Choroid plexus epithelial cell (primary cell): Measurements from ENCODE around the gene FLNA.

Experiments used
- DNase-seq: peaks from one replicate; pipeline ENCODE4 v3.0.0-alpha.2; 2010; ENCODE audit warnings: low read depth
- H3K4me3 ChIP-seq: 2 replicates; pipeline ENCODE4 v1.5.1; 2011; ENCODE audit warnings: low read depth, mild to moderate bottlenecking, control low read depth, low read length, moderate library complexity
- TF ChIP-seq, protein P1 (sequence below): conservative IDR thresholded peaks from 2 replicates; pipeline ENCODE4 v1.5.1; 2011; ENCODE audit warnings: low read depth, mild to moderate bottlenecking, control low read depth, inconsistent platforms, low read length, moderate library complexity

The FLNA gene

DNA sequence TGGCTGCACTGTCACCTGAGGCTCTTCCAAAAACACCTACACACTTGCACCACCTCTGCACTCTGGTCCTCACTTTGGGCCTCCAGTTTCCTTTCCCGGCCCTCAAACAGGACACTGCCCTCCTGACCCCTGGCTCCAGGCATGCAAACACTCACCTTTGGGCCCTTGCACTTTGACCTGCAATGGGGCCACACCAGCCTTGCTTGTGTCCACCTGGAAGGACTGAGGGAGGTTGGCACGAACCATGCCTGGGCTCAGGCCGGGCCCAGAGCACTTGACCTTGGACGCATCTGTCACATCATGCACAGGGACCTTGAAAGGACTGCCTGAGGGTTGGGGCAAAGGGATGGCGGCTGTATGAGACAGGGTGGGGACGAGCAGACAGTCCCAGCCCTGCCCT is 15.6 kb downstream of the FLNA start:
- TF ChIP-seq, protein P1, sequence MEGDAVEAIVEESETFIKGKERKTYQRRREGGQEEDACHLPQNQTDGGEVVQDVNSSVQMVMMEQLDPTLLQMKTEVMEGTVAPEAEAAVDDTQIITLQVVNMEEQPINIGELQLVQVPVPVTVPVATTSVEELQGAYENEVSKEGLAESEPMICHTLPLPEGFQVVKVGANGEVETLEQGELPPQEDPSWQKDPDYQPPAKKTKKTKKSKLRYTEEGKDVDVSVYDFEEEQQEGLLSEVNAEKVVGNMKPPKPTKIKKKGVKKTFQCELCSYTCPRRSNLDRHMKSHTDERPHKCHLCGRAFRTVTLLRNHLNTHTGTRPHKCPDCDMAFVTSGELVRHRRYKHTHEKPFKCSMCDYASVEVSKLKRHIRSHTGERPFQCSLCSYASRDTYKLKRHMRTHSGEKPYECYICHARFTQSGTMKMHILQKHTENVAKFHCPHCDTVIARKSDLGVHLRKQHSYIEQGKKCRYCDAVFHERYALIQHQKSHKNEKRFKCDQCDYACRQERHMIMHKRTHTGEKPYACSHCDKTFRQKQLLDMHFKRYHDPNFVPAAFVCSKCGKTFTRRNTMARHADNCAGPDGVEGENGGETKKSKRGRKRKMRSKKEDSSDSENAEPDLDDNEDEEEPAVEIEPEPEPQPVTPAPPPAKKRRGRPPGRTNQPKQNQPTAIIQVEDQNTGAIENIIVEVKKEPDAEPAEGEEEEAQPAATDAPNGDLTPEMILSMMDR, result no peak
- no peak overlapping the region for H3K4me3 ChIP-seq
- no peak for DNase-seq

DNA sequence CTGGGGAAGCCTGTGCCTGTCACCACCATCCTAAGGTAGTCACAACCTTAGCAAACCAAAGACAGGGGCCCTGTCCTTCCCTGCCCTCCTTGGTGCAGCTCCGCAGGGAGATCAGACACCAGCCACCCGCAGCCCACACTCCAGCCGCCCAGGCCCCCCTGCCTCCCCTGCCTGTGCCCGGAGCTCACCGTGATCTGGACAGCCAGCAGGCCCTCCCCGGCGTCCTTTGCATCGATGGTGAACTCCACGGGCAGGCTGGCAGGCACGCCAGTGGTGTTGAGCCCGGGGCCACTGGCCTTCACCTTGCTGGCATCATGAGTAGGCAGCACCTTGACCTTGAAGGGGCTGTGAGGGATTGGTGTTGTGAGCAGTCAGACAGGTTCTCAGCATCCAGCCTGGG is 16.4 kb downstream of the FLNA start:
- H3K4me3 ChIP-seq, result no peak overlapping the region
- no peak for DNase-seq
- TF ChIP-seq, protein P1, result no peak

DNA sequence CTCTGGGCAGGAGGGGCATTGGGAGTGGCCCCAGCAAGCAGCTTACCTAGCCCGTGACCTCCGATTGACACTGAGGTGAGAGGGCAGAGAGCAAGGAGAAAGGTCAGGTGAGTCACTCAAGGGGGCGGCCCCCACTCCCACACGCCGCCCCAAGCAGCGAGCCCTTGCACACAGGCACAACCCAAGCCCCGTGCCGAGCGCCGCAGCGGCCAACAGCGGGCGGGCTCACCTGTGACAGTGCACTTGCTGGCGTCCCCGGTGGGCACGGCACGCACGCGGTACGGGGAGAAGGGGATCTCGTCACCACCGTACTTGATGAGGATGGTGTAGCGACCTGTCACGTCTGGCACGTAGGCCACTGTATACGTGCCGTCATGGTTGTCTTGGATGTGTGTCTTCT is 17.2 kb downstream of the FLNA start:
- H3K4me3 ChIP-seq, result no peak overlapping the region
- no peak for DNase-seq
- TF ChIP-seq, protein P1, result no peak

DNA sequence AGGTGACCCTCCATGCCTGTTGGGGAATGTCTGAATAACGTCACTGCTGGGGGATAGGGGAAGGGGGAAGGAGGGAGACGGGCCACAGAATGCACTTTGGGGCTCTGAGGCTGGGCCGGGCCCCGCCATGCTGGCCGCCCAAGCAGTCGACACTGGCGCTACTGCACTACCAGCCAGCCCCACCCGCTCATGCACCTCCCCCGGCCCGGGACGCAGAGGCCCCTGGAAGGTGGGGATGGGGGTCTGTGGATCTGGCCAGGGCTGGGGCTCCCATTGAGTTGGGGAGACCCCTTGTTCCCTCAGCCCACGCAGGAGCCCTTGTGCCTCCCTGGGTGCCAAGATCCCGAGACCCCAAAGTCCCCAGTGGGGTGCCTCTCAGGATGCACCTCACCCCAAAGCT is 17.8 kb downstream of the FLNA start:
- no peak overlapping the region for H3K4me3 ChIP-seq
- TF ChIP-seq, protein P1, result no peak
- no peak for DNase-seq

DNA sequence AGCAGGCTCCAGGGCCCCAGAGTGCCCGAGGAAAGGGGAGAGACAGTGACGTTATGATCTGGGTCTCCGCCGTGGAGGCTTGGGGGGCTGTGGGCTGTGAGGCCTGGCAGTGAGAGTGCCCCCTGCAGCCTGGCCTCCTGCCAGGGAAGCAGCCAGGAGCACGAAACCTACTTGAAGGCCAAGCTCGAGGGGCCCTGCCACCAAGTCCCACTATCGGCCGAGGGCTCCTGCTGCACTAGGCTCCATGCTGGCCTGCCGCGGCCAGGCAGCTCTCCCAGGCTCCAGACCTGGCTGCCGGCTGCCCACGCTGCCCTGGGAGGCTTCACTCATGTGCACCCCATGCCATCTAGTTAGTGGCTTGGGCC is 18.7 kb downstream of the FLNA start:
- TF ChIP-seq, protein P1, result peak; percentile 3
- no peak for DNase-seq
- H3K4me3 ChIP-seq, result no peak overlapping the region

DNA sequence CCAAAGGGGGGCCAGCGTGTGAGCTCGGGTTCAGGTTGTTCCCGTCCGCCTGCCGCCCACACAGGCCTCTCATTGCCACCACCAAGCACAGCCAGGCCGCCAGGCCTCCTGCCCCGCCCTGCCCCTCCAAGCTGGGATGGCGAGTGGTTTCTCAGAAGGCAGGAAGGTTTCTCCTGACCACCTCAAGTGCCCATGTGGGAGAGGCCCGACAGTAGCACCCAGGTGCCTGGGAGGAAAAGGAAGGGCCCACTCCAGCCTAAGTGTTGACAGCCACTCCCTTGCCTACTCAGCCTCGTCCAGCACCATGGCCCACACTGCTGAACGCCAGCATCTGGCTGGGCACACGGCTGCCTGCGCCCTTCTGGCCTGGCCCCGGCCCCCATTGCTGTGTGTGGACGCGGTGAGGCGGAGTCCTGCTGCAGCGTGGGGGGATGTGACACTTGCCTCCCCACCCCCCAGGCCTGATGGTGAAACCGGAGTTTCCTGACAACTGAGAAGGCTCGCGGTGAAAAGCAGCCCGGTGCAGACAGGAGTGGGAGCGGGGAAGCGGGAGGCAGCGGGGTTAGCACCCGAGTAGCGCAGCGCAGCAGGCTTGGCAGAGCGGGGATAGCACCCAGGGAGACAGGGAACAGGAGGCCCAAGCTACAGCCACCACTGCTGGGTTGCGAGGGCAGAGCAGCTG is 19.2 kb downstream of the FLNA start:
- no peak overlapping the region for H3K4me3 ChIP-seq
- no peak for DNase-seq
- TF ChIP-seq, protein P1, result no peak

DNA sequence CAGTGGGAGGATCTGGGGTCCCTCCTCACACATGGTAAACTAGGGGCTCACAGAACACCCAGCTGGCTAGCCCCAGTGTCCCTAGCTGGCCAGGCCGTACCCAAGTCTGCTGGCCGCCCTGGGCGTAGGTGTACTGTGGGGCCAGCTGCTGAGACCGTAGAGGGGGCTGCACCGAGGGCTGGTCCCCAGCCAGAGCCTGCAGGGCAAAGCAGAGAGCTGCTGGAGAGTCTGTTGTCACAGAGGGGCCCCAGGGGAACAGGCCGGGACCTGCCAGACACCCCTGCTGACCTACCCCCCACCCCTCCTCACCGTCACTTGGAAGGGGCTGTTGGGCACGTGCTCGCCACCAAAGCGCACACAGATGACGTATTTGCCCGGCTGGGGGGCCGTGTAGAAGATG is 19.9 kb downstream of the FLNA start:
- no peak for DNase-seq
- no peak overlapping the region for H3K4me3 ChIP-seq
- TF ChIP-seq, protein P1, result no peak
